NCI-H2196 (cell line): Measurements from ENCODE around the gene STK10.
"Not testable (repeated sequence)": the region's sequence is repeated elsewhere in the genome, so short reads cannot be mapped to it uniquely, and the experiment has no call there.

Source experiments
- DNase-seq: peaks from one replicate; lab custom pipeline; 2025; ENCODE audit not compliant: unreplicated experiment; lab: John Stamatoyannopoulos, UW

Gene STK10

DNA sequence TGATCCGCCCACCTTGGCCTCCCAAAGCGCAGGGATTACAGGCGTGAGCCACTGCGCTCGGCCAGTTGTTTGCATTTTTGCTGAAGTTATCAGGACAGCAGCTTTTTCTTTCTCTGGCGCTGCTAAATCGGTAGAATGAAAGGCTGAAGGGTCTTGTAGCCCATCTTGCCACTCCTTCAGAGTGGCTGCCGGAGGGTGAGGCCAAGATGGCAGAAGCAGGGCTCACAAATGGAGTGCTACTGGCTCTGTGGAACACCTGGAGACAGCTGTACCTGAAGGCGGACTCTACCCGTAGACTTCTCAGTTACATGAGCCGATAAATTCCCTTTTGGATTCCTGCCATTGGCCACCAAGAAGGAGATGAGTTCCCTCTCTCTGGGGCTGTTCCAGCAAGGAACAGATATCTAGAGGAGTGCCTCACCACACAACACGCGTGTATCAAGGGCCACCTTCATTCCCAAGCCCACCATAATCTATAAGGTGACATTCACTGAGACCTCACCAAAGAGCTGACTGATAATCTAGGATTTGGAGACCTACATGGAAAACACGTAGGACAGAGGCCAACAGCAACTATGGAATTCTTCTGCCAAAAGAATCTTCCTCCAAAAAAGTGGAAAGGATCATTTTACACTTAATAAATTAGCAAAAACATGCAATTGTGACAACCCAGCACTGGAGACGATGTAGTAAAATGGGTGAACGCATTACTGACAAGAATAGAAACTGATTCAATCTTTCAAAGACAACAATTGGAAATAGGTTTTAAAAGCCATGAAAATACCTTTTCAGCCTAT is 21.8 kb downstream of the STK10 start:
- DNase-seq = no peak

DNA sequence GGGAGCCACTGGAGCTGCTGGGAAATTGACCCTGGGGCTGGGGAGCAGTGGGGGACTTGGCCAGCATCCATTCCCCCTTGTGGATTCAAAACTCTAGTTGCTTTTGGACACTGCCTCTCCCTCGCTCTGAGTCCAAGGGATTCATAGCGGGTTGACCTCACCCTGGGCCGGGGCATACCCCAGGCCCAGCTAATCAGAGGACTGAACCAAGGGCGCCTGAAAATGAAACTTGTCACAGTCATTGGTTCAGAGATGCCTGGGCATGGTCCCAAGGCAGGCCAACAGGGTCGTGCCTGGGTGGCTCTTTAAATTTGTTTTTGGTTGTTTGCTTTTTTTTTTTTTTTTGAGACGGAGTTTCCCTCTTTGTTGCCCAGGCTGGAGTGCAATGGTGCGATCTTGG is 22.6 kb downstream of the STK10 start:
- DNase-seq = no peak

DNA sequence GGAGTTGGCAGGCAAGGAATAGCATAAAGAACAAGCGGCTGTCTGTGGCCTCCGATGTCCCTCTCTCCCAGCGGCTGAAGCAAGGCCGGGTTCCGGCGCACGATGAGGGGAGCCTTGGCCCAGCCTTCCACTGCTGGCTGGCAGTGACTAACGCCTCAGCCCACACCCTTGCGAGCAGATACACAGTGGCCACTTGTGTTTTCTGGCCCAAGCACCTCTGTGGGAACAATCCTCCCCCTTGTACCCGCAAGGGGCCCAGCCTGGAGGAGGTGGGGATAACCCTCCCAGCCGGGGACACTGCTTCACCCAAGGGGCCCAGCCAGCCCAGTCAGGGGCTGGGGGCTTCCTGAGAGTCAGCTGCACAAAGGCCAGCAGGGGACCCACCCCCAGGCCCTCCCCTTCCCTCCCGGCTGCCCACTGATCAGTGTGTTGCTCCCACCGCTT is 23.2 kb downstream of the STK10 start:
- no peak for DNase-seq

DNA sequence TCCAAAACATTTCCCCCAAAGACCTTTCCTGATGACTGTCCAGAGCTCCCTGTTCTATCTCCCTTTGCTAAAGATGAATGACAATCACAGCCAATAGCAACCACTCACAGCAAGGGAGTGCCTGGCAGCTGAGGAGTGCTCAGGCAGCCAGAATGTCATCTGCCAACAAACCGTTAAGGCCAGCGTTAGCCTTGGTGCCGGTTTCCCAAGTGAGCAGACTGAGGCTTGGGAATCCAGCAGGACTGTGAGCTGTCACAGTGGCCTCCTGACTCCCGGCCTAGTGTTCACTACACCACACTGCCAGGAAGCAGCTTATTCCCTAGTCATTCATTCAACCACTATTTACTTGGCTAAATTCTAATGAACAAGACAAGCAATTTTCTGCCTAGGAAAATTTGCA is 24.7 kb downstream of the STK10 start:
- DNase-seq = no peak

DNA sequence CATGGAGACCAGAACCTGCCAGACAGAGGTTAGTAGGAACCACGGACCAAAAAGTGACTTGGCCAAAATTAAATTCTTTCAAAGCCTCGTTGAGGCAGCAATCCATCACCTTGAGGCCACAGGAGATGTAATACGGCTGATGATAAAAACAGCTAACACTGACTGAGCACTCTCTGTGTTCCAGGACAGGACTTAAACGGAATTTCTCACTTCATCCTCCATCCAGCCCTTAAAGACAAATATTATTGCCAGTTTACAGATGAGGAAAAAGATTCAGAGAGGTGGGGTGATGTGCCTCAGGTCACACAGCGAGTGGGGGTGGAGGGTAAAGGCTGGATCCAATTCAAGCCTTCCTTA is 25.1 kb downstream of the STK10 start:
- no peak for DNase-seq

DNA sequence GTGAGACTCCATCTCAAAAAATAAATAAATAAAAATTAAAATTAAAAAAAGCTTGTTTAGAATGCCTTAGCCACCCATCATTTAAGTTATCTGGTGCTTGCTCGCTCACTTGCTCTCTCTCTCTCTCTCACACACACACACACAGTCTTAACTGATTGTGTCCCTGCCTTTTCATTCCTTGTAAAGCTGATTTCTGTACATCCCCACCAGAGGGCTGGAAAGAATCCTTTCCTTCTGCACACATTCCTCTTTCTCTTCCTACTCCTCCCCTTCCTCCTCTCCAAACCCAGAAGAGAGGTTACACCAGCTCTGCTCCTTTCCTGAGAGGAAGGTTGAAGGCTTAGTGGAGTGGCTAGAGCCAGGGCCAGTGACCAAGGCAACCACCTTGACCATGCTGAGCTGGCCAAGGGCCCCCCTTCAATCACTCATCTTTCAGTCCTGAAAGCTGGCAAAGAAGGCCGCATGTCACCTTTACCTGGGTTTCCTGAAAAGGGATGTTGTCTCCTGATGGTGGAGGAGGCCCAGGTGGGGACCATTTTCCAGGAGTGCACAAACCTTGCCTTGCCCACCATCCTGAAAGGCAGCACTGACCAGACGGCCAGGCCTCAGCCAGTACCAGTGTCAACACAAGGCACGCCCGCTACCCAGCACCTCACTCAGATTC is 25.6 kb downstream of the STK10 start:
- no peak for DNase-seq

DNA sequence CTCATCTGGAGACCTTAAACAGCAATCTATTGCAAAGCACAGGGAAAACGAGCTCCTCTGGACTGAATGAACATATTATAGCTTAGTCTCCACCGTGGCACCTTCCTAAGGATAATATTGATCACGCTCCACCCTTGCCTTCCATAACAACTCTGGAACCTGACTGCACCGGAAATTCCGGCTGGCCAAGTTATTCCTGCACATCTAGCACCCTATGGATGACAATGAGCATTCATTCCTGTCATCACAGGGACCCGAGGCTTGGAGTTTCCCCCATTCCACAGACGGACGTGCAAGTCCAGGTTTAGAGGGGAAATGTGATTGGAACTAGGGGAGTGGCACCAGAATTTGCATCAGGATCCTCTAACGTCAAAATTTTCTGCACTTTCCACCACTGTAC is 27.5 kb downstream of the STK10 start:
- no peak for DNase-seq

DNA sequence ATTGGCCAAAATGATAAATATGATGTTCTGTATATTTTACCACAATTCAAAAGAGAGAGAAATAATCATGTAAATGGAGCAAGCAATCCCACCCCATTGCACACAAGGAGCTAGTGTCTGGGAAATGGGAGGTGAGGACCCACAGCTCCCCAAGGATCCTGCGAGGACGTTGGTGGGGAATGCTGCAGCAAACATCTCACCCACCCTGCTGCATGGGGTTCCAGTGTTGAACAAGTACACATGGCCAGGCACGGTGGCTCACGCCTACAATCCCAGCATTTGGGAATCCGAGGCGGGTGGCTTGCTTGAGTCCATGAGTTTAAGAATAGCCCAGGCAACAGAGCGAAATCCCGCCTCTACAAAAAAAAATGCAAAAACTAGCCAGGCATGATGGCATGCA is 29.0 kb downstream of the STK10 start:
- DNase-seq = no peak

DNA sequence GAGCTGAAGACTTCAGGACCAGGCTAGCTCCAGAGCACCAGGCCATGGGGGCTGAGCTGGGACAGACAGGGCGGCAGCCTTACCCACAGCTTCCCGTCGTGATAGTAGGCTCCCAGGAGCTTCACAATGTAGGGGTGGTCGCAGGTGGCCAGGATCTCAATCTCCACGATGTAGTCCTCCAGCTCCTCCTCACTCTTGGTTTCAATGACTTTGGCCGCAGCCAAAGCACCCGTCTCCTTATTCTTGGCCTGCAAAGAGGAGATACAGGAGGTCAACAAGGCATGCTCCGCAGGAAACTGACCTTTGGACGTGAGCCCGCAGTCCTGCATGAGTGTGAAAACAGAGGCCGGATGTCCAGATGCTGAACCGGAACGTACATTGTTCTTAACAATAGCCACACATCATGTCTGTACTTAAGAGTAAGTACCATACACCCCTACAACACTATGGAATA is 31.5 kb downstream of the STK10 start:
- no peak for DNase-seq

DNA sequence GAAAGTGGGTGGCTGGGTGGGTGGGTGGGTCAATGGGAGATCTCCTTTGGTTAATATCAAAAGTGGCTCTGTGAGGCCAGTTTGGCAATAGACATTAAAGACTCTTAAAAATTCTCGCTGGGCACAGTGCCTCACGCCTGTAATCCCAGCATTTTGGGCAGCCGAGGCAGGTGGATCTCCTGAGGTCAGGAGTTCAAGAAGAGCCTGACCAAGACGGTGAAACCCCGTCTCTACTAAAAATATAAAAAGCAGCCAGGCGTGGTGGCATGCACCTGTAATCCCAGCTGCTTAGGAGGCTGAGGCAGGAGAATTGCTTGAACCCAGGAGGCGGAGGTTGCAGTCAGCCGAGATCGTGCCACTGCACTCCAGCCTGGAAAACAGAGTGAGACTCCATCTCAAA is 32.9 kb downstream of the STK10 start:
- not testable (repeated sequence) for DNase-seq

DNA sequence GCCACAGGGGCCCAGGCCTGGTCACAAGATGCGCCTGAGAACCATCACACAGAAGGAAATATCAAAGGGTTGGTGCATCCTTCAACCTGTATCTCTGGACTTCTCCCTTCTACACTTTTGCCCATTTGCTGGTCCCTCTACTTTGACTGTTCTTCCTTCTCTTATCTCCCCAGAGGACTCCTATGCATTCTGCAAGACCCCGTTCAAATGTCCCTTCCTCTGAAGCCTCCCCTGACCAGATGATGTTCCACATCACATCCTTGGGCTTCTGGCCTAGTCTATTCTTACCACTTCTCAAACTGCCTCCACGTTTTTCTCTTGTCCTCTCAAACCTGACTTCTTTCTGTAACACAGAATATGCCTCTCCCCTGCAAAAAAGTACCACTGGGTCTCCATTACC is 34.3 kb downstream of the STK10 start:
- no peak for DNase-seq

DNA sequence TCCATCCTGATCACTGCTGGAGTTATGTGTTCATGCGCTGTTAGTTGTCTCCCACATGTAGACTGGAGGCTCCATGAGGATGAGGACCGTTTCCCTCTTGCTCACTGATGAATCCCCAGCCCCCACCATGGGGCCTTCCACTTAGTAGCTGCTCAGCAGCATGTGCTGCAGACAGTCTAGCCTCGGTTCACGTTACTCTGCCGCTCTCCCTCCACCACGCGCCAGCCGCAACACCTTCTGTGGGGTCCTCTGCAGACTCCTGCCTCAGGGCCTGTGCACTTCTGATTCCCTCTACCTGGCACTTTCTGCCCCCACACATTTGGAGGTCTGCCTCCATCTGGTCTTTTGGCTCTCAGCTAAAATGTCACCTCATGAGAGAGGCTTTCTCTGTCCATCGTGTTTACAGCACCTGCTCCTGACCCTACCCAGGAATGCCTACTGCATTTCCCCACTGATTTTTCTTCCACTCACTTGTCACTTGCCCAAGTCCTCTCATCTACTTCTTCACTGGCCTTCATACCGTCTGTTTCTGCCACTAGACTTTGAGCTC is 36.3 kb downstream of the STK10 start:
- no peak for DNase-seq

DNA sequence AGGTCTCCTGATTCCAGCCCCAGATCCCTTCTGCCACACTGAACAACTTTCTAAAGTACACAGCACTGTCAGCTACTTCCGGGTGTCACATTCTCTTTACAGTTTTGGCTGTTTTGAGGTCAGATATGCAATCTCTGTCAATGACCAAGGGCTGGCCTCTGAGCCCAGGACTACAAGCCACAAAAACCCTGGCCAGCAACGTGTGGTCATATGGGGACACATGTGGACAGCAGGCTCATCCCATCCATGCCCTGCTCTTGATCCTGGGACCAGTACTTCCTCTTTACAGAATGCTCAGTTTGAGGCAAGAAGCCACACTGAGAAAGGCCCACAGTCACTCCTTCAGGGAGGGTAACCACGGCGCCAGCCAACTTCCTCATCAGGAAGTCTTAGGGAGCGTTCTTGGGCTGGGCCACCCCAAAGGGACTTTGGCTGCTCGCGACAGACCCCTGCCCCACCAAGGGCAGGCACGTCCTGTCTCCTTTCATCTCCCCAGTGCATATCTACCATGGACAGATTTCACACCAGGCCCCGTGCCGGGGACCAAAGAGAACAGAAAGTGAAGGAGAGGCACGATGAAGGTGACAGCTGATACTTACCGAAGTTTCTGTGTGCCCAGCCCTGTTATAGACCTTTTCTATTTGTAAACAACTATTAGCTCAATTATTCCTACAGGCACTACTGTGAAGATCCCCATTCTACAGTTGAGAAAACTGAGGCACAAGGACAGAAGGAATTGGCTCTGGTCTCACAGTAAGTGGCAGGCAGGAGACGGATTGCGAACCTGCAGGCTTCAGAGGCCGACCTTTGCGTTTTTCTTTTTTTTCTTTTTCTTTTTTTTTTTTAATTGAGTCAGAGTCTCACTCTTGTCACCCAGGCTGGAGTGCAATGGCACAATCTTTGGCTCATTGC is 37.3 kb downstream of the STK10 start:
- no peak for DNase-seq

DNA sequence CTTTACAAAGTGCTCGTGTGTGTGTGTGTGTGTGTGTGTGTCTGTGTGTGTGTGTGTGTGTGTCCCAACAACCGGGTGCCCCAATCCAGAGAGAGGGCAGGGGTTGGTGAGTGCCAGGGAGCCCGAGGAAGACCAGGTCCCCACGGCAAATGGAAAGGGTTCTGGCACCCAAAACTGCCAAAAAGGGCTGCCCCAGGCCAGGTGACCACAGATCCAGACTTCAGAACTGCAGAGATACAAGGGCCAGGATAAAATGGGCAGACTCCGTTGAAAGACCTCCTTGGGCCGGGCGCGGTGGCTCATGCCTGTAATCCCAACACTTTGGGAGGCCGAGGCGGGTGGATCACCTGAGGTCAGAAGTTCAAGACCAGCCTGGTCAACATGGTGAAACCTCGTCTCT is 38.5 kb downstream of the STK10 start:
- DNase-seq = not testable (repeated sequence)

DNA sequence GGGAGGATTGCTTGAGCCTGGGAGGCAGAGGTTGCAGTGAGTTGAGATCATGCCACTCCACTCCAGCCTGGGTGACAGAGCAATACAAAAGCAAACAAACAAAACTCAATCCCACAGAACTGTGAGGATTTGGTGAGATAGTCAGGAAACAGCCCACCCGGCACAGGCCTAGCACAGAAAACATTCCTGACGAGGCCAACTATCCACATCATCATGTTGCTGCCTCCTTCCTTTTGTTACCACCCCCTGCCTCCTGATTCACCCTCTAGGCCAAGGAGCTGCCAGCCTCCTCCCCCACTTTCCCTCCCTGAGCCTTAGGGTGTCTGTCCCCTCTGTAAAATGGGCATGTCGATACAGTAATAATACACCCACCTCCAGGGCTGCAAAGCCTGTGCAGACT is 39.0 kb downstream of the STK10 start:
- DNase-seq = no peak

DNA sequence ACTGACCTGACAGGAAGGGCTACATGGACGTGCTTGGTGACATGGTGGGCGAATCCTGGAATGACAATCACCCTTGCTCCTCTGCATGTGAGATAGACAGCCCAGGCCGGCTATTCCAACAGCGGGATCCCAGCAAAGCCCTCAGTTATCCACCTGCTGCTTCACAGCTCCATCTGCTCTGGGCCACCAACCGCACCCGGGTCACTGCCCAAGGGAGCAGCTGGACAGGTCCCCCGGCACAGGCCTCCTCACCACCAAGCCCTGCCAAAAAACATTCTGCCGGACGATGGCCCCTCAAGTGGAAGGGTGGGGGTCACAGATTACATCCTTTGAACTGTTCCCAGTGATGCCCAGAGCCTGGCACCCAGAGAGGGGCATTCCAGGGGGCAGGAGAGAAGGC is 39.6 kb downstream of the STK10 start:
- DNase-seq = no peak

DNA sequence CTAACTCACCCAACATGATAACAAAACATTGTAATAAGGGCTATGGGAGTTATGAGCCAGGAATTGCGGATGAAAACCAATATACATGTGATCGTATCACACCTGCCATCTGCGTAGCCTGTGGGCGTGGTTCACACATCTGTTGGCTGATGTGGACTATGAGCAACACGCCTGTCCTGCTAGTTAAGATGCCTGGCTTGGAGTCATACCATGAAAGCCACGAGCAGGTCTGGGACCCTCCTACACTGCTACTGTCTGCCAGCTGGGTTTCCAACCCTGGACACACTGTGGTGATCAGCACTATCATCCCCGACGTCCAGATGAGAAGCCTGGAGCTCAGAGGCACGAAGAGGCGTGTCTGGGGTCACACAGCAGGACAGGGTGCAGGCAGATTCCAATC is 40.2 kb downstream of the STK10 start:
- no peak for DNase-seq

DNA sequence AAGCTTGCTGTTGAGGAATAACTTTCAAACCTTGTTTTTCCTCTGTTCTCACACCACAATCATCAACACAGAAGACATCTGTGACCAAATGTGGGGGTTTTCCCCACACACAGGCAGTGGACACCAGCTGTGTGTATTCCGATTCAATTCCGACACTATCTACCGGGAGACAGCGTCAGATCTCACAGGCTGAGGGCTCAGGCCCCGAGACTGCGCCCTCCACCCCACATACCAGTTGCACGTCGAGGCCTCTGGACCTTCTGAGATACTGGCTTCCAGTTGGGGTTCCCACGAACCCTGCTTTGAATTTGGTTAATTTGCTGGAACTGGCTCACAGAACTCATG is 41.3 kb downstream of the STK10 start:
- no peak for DNase-seq

DNA sequence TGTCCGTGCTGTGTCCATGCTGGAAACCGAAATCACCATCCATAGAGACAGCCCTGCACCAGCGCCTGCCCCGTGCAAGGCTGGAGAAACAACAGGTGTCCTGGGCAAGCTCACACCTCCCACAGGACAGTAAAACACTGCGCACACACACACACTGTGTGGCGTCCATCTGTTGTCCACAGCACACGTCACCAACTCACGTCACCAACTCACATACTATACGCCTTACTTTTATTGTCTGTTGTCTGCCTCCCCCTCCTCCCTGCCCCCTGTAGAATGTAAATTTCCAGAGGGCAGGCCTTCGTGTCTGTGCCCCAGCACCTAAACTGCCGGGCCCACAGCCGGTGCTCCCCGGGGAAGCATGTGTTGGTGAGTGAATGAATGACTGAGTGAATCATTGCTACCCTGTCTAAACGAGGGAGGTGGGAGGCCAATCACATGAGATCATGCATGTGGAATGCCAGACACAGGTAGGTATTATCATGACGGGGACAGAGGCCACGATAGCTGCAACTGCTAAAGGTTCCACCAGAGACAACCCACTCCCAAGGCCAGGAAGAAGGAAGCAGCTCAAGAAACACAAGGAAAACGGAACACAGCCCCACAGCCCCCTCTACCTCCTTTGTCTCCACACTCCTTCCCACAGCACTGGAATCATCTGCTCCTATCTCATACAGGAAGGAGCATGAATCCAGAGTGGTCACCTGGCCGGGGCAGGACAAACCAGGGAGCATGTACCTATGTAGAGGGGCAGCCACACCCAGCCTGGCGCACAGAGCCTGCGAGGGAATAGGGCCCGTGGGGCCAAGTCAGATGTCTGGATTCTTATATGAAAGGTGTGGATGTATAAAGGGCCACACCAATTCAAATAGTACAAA is 41.9 kb downstream of the STK10 start:
- no peak for DNase-seq
